Right hindlimb (tissue), 1 donor: ENCODE measurements around the gene STK24.

Source experiments
- DNase-seq: peaks from one replicate; pipeline ENCODE4 v3.0.0-alpha.2; 2018

STK24 gene

GRCh38 chr13:98486412-98486811, 90.5 kb downstream of the STK24 start:
- no peak for DNase-seq

- DNase-seq, result no peak
Measured at GRCh38 chr13:98485561-98485960, 91.3 kb downstream of the STK24 start.

GRCh38 chr13:98484289-98485219, 92.4 kb downstream of the STK24 start:
- peak; percentile 90 for DNase-seq

GRCh38 chr13:98483601-98484288, 93.2 kb downstream of the STK24 start:
- DNase-seq, result no peak

- DNase-seq, result peak; percentile 84
Measured at GRCh38 chr13:98482476-98483444, 94.1 kb downstream of the STK24 start.

- no peak for DNase-seq
Measured at GRCh38 chr13:98480915-98481877, 95.7 kb downstream of the STK24 start.

GRCh38 chr13:98479496-98480003, 97.4 kb downstream of the STK24 start:
- DNase-seq, result no peak

- no peak for DNase-seq
Measured at GRCh38 chr13:98478189-98479129, 98.4 kb downstream of the STK24 start.

GRCh38 chr13:98476538-98476966, 100.4 kb downstream of the STK24 start:
- peak; percentile 53 for DNase-seq

- DNase-seq, result no peak
Measured at GRCh38 chr13:98476106-98476505, 100.8 kb downstream of the STK24 start.

- no peak for DNase-seq
Measured at GRCh38 chr13:98475522-98475921, 101.4 kb downstream of the STK24 start.

GRCh38 chr13:98474761-98475160, 102.1 kb downstream of the STK24 start:
- DNase-seq, result no peak

GRCh38 chr13:98474292-98474691, 102.6 kb downstream of the STK24 start:
- no peak for DNase-seq

GRCh38 chr13:98473788-98474144, 103.1 kb downstream of the STK24 start:
- no peak for DNase-seq

- DNase-seq, result no peak
Measured at GRCh38 chr13:98473135-98473787, 103.6 kb downstream of the STK24 start.

GRCh38 chr13:98471934-98472333, 105.0 kb downstream of the STK24 start:
- no peak for DNase-seq

GRCh38 chr13:98470920-98471319, 106.0 kb downstream of the STK24 start:
- DNase-seq, result no peak

GRCh38 chr13:98468929-98469328, 108.0 kb downstream of the STK24 start:
- DNase-seq, result no peak

- DNase-seq, result no peak
Measured at GRCh38 chr13:98468361-98468760, 108.5 kb downstream of the STK24 start.
